ENCODE data around the gene ZNF782.

DNA sequence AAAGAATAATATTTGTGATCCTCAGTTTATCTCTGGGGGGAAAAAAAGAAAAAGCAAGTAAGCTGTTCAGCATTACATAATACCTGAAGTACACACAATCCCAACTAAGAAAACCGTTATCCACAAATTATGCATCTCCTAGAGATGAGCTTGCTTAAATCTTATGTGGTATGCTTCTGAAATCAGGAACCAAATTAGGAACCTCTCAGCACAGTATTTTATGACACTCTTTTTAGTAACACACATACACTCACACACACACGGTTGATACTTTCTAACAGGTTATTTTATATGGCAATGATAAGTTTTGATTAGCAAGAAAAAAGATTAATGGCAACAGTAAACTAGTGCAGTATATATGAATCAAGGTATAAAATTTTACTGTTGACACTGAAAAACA lies 75.2 kb downstream of the ZNF782 start:
- TF ChIP-seq ZNF274 (IDR thresholded peaks at IDR 0.05; ENCODE audit: low read depth, low read length) (no peak), SUZ12 (IDR thresholded peaks at IDR 0.05; ENCODE audit: extremely low read depth, insufficient read depth, insufficient read length) (no peak), YY1 (IDR thresholded peaks at IDR 0.05; ENCODE audit: insufficient read depth, insufficient read length) (no peak)
